ENCODE data around the gene SLC22A16.

The SLC22A16 gene

DNA sequence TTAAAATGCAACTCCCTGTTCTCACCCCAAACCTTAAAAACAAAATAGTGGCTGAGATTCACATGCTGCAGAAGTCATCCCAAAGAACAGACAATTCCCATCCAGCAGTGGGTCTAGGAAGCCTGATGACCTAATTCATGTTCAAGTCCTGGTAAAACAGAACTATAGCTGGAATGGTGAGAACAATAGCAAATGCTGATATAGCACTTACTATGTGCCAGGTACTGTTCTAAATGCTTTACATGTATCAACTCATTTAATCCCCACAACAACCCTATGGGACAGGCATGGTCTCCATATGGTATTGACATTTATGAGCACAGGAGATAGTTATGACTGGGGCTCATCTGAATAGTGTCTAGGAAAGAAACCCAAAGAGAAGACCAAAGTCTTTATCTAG, 66.6 kb downstream of the SLC22A16 start:
- Histone ChIP-seq H3K4me3 (no peak overlapping the region), H3K27ac (no peak overlapping the region)
- TF ChIP-seq, protein P1, sequence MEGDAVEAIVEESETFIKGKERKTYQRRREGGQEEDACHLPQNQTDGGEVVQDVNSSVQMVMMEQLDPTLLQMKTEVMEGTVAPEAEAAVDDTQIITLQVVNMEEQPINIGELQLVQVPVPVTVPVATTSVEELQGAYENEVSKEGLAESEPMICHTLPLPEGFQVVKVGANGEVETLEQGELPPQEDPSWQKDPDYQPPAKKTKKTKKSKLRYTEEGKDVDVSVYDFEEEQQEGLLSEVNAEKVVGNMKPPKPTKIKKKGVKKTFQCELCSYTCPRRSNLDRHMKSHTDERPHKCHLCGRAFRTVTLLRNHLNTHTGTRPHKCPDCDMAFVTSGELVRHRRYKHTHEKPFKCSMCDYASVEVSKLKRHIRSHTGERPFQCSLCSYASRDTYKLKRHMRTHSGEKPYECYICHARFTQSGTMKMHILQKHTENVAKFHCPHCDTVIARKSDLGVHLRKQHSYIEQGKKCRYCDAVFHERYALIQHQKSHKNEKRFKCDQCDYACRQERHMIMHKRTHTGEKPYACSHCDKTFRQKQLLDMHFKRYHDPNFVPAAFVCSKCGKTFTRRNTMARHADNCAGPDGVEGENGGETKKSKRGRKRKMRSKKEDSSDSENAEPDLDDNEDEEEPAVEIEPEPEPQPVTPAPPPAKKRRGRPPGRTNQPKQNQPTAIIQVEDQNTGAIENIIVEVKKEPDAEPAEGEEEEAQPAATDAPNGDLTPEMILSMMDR (IDR thresholded peaks at IDR 0.05): no peak
- DNase-seq (ENCODE audit: low spot score): no peak

DNA sequence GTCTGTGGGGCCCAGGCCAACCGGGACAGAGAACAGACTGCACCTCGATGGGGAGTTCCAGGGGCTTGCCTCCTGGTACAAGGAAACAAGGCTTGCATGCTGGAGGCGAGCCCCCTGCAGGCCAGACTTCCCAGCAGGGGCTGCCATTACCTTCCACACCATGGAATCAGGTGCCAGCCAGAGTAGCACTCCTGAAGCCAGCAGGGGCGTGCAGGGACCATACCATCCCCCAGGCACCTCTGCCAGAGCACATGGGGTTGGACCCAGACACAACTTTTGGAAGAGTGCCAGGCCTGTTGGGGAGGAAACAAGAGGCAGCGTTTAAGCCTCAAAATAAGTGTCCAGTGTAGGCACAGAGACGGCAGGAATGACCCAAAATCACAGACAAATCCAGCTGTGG, 67.5 kb downstream of the SLC22A16 start:
- no peak overlapping the region for H3K4me3 ChIP-seq
- TF ChIP-seq, protein P1 (IDR thresholded peaks at IDR 0.05): no peak
- no peak overlapping the region for H3K27ac ChIP-seq
- DNase-seq (ENCODE audit: low spot score): no peak

DNA sequence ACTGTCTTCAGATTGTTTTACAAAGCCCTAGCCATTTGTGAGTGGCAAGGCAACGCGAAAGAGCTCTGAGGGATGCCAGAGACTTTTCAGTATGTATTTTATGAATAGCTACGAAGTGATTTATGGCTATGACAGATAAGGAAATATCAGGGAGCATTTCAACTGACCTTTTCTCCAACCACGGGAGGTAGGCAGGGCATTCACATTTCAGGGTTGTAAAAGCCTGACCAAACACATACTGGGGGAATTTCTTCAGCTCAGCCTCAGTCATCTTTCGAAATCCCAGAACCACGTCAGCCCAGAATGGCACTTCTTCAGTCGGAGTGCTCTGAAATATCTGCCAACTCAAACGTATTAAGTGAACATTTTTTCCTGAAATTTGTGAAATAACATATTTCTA, 71.8 kb downstream of the SLC22A16 start:
- DNase-seq (ENCODE audit: low spot score): no peak
- H3K4me3 ChIP-seq: no peak overlapping the region
- TF ChIP-seq, protein P1 (IDR thresholded peaks at IDR 0.05): no peak
- no peak overlapping the region for H3K27ac ChIP-seq

GRCh38 chr6:110401585-110402176, 74.7 kb downstream of the SLC22A16 start:
- TF ChIP-seq, protein P1 (IDR thresholded peaks at IDR 0.05): no peak
- Histone ChIP-seq H3K27ac (no peak overlapping the region), H3K4me3 (no peak overlapping the region)
- no peak for DNase-seq (ENCODE audit: low spot score)

- TF ChIP-seq, protein P1 (IDR thresholded peaks at IDR 0.05): no peak
- peak overlapping the region; percentile 75 for H3K4me3 ChIP-seq
- H3K27ac ChIP-seq: peak overlapping the region in 1 of 2 donors; percentile 49
- no peak for DNase-seq (ENCODE audit: low spot score)
Measured at GRCh38 chr6:110400208-110400607, 76.2 kb downstream of the SLC22A16 start.

GRCh38 chr6:110399219-110400071, 77.0 kb downstream of the SLC22A16 start:
- DNase-seq (ENCODE audit: low spot score): no peak
- peak overlapping the region; percentile 3 to 49 for H3K27ac ChIP-seq
- TF ChIP-seq, protein P1 (IDR thresholded peaks at IDR 0.05): no peak
- peak overlapping the region; percentile 75 for H3K4me3 ChIP-seq

DNA sequence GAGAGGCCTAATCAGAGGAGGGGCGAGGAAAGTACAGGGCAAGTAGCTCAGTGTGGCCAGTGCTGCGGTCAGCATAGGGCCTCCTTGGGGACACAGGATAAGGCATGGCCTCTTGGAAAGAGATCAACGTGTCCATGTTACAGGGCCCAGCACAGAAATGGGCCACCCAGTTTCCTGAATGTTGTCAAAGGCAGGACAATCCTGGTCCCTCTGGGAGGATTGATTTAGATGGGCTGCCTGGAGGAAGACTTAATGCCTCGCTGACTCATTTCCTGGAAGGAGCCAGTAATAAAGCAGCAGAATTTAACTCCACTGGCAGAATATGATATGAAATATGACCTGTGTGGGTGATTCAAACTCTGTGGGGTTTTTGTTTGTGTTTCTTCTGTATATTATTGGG, 77.6 kb downstream of the SLC22A16 start:
- TF ChIP-seq, protein P1 (IDR thresholded peaks at IDR 0.05): no peak
- no peak for DNase-seq (ENCODE audit: low spot score)
- no peak overlapping the region for H3K4me3 ChIP-seq
- H3K27ac ChIP-seq: no peak overlapping the region
